Ascending aorta (tissue), 2 donors: ENCODE data around the gene RFWD3. TPM values are rescaled to one million over a fixed set of nuclear protein-coding genes. Genes with fewer than 3 reads are reported as not detected.

ENCODE experiments used
- DNase-seq, 2 donors: peaks; one replicate each; pipeline ENCODE4 v3.0.0-alpha.2; 2019; ENCODE audit warnings: low spot score in 2 of 2
- H3K27ac ChIP-seq, 2 donors: fragments of 200-600 bp; sonication (generic); one replicate each; pipeline ENCODE4 v1.5.1; 2016 to 2017; ENCODE audit warnings: mild to moderate bottlenecking in 1 of 2
- H3K27me3 ChIP-seq: fragments of 200-600 bp; sonication (generic); one replicate; pipeline ENCODE4 v1.5.1; 2017
- H3K36me3 ChIP-seq, 2 donors: fragments of 200-600 bp; sonication (generic); one replicate each; pipeline ENCODE4 v1.5.1; 2016
- H3K4me1 ChIP-seq, 2 donors: fragments of 200-600 bp; sonication (generic); one replicate each; pipeline ENCODE4 v1.5.1; 2016 to 2017; ENCODE audit warnings: mild to moderate bottlenecking in 1 of 2
- H3K4me3 ChIP-seq, 2 donors: fragments of 200-600 bp; sonication (generic); one replicate each; pipeline ENCODE4 v1.5.1; 2016 to 2017; ENCODE audit warnings: mild to moderate bottlenecking in 1 of 2
- H3K9me3 ChIP-seq, 2 donors: fragments of 200-600 bp; sonication (generic); one replicate each; pipeline ENCODE4 v1.5.1; 2016
- intact Hi-C: fragments of 100-400 bp; cut with DNase I; formaldehyde crosslinking; loops from one replicate; pipeline ENCODE4 v1.15.1; 2023
- total RNA-seq: library from RNA; depleted of rRNA; stranded (reverse); fragments of >200 nt; gene quantifications from one replicate; pipeline ENCODE4 v1.1.0, GENCODE V29; 2016
- TF ChIP-seq, protein P1 (sequence below), 3 experiments: fragments of 200-600 bp in 2 of 3; fragments of 450-650 bp in 1 of 3; sonication (generic) in 2 of 3; IDR thresholded peaks; one replicate each; pipeline ENCODE4 v1.5.1; 2016 to 2019; ENCODE audit warnings: antibody characterized with exemption in 3 of 3, mild to moderate bottlenecking in 1 of 3, moderate library complexity in 1 of 3

Gene RFWD3
- total RNA-seq, 1 donor from 2014 or later, result 54.6 TPM

DNA sequence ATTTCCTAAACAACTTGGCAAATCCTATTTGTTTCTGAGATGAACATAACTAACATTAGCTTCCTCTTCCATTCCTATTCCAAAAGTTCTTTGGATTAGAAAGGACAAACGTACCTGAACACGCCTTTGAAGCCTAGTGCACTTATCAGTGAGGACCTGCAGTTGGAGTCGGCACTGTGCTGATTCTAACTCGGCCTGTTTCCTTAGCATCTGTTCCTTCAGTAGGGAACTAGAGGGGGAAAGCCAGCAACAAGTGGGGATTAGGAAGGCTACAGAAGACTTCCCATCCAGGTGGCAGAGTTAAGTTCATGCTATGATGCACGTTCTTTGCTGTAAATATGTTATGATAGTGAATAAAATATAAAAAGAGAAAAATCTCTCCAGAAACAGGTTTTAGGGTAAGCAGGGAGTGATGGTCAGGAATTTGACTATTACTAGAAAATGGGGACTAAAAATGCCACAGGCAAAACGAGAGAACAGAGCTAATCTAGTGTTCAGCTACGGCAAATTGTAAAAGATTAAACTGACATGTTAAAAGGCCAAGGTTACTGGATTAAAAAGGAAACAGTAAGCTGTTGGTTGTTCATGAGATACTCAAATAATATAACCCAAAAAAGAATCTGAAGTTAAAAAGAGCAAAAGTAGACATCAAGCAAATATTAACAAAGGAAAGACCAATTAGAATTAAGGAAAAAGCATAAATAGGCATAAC is 28.8 kb downstream of the RFWD3 start:
- Histone ChIP-seq H3K27ac (no peak overlapping the region), H3K4me1 (no peaks in the 10 kb centered on the region), H3K27me3 (no peaks in the 10 kb centered on the region), H3K4me3 (no peak overlapping the region), H3K9me3 (no peaks in the 10 kb centered on the region), H3K36me3 (peaks cover 36 to 69% of the 10 kb centered on the region in 2 donors)
- DNase-seq, result no peak
- intact Hi-C loops, result no loop called here
- TF ChIP-seq, protein P1, sequence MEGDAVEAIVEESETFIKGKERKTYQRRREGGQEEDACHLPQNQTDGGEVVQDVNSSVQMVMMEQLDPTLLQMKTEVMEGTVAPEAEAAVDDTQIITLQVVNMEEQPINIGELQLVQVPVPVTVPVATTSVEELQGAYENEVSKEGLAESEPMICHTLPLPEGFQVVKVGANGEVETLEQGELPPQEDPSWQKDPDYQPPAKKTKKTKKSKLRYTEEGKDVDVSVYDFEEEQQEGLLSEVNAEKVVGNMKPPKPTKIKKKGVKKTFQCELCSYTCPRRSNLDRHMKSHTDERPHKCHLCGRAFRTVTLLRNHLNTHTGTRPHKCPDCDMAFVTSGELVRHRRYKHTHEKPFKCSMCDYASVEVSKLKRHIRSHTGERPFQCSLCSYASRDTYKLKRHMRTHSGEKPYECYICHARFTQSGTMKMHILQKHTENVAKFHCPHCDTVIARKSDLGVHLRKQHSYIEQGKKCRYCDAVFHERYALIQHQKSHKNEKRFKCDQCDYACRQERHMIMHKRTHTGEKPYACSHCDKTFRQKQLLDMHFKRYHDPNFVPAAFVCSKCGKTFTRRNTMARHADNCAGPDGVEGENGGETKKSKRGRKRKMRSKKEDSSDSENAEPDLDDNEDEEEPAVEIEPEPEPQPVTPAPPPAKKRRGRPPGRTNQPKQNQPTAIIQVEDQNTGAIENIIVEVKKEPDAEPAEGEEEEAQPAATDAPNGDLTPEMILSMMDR (IDR thresholded peaks at IDR 0.05), result no peak

DNA sequence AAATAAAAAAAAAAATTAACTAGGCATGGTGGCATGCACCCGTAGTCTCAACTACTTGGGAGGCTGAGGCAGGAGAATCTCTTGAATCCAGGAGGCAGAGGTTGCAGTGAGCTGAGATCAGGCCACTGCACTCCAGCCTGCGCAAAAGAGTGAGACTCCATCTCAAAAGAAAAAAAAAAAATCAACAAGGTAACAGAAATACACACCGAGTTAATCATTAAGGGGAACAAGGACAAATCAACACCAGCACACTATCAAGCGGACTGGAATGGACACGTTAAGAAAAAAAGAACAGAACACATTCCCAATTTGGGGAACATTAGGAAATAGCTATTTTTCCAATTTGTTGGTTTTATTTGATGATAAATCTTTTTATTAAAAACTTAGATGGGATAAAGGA is 31.4 kb downstream of the RFWD3 start:
- no peaks in the 10 kb centered on the region for H3K27me3 ChIP-seq
- H3K27ac ChIP-seq, result no peak overlapping the region
- H3K36me3 ChIP-seq, result peaks cover 43 to 73% of the 10 kb centered on the region in 2 donors
- TF ChIP-seq, protein P1 (IDR thresholded peaks at IDR 0.05), result no peak
- H3K4me3 ChIP-seq, result no peak overlapping the region
- H3K9me3 ChIP-seq, result no peaks in the 10 kb centered on the region
- no peak for DNase-seq
- intact Hi-C loops, result no loop called here
- H3K4me1 ChIP-seq, result no peaks in the 10 kb centered on the region

DNA sequence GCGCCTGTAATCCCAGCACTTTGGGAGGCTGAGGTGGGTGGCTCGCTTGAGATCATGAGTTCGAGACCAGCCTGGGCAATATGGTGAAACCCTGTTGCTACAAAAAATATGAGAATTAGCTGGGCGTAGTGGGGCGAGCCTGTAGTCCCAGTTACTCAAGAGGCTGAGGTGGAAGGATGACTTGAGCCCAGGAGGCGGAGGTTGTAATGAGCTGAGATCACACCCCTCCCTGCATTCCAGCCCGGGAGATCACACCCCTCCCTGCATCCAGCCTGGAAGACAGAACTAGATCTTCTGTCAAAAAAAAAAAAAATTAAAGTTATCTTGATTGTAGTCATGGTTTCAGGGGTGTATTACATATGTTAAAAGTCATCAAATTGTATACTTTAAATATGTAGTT is 33.0 kb downstream of the RFWD3 start:
- DNase-seq, result no peak
- H3K36me3 ChIP-seq, result peaks cover 46 to 66% of the 10 kb centered on the region in 2 donors
- no peaks in the 10 kb centered on the region for H3K9me3 ChIP-seq
- no peaks in the 10 kb centered on the region for H3K4me1 ChIP-seq
- TF ChIP-seq, protein P1 (IDR thresholded peaks at IDR 0.05), result no peak
- H3K27ac ChIP-seq, result no peak overlapping the region
- no peak overlapping the region for H3K4me3 ChIP-seq
- intact Hi-C loops, result no loop called here
- H3K27me3 ChIP-seq, result no peaks in the 10 kb centered on the region

DNA sequence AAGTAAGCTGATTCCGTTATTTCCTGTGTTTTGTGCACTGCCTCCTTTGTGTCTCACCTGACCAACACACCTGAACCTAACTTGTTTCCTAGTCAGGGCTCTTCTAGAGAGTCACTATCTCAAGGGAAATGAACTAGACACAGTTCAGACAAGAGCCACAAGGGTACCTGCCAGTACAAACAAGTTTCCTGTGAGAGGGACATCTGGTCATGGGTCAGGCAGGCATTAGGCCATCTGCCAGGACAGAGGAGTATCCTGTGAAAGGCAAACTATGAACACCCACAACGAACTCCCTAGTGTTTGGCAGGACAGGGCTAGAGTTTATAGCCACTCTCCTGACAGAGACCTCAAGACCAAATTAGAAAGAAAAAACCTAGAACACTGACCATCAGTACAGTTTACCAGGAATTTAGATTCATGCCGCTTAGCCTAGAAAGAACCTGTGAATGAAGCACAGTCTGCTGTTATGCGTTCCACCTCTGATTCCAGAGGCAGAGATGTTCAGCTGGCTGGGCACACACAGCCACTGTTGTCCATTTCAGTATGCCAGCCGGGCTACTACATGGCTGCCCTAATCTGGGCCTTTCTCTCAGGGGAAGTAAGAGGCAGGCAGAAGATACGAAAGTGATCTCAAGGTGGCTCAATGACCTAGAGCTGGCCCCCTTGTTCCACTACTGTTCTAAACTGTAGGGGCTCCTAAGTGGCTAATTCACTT is 39.0 kb downstream of the RFWD3 start:
- Histone ChIP-seq H3K9me3 (no peaks in the 10 kb centered on the region), H3K27me3 (no peaks in the 10 kb centered on the region), H3K36me3 (peaks cover 75 to 77% of the 10 kb centered on the region in 2 donors), H3K4me1 (no peaks in the 10 kb centered on the region), H3K4me3 (no peak overlapping the region), H3K27ac (no peak overlapping the region)
- intact Hi-C loops, result loop anchor here (10.0 kb wide), 1 partner anchor 173 kb away; no protein-coding TSS in a partner anchor
- no peak for DNase-seq
- TF ChIP-seq, protein P1 (IDR thresholded peaks at IDR 0.05), result no peak

DNA sequence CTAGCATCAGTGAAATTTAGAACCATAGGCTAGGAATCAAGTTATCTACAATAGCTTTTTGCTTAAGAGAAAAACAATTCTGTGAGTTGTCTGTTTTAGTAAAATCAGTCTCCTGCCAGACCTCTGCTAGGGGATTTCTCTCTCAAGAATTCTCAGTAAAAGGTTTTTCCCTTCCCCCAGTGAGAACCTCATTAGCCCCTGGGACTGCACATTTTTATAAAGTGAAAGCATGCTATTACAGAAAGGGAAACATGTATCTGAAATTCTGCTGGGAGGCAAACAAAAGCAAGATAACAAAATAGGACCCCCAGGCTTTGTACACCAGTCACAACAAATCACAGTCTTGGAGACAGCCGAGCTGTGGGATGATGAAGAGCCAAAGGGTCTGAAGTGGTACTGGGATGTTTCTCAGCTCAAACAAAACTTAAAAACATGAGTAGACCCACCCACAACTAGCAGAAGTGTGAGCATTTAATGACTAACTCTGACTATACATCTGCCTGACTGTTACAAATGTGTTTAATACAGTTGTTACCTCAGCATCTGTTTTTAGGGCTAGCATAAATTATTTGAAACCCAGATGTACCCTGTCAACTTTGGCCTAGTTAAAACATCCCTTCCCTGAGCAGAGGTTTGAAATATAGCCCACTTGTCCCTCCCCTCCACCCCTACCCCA is 39.8 kb downstream of the RFWD3 start:
- Histone ChIP-seq H3K4me3 (no peak overlapping the region), H3K9me3 (no peaks in the 10 kb centered on the region), H3K4me1 (no peaks in the 10 kb centered on the region), H3K27ac (no peak overlapping the region), H3K36me3 (peaks cover 75 to 77% of the 10 kb centered on the region in 2 donors), H3K27me3 (no peaks in the 10 kb centered on the region)
- intact Hi-C loops, result loop anchor here (10.0 kb wide), 1 partner anchor 172 kb away; no protein-coding TSS in a partner anchor
- TF ChIP-seq, protein P1 (IDR thresholded peaks at IDR 0.05), result no peak
- no peak for DNase-seq
